Activated naive CD4-positive, alpha-beta T cell treated with anti-CD3 and anti-CD28 coated beads, Interleukin-2, amount 10 ng/mL, durations not matched to agents 7 days and 5 days (primary cell): ENCODE data around the gene DNAJC22.
A peak's percentile ranks its signal among the peaks of the same experiment; 100 is the strongest.
"Not testable (repeated sequence)": the region's sequence is repeated elsewhere in the genome, so short reads cannot be mapped to it uniquely, and the experiment has no call there.

ENCODE experiments used
- CTCF ChIA-PET: fragments of 350-600 bp; sonication (Branson Sonifier 250); formaldehyde crosslinking; loops from one replicate; lab custom pipeline; 2021; ENCODE audit warnings: antibody characterized with exemption; lab: Charles Lee
- DNase-seq: peaks from one replicate; pipeline ENCODE4 v3.0.0-alpha.2; 2020
- H3K27ac Mint-ChIP-seq: one replicate; pipeline ENCODE4 v1.8.0; 2021; ENCODE audit warnings: mild to moderate bottlenecking, moderate library complexity, mixed read lengths
- H3K27me3 Mint-ChIP-seq: one replicate; pipeline ENCODE4 v1.8.0; 2021; ENCODE audit warnings: mild to moderate bottlenecking, mixed read lengths
- H3K36me3 Mint-ChIP-seq: one replicate; pipeline ENCODE4 v1.8.0; 2021; ENCODE audit warnings: mixed read lengths
- H3K4me1 Mint-ChIP-seq: one replicate; pipeline ENCODE4 v1.8.0; 2021; ENCODE audit warnings: mixed read lengths
- H3K4me3 Mint-ChIP-seq: one replicate; pipeline ENCODE4 v1.8.0; 2021; ENCODE audit warnings: mild to moderate bottlenecking, moderate library complexity, mixed read lengths
- H3K9me3 Mint-ChIP-seq: one replicate; pipeline ENCODE4 v1.8.0; 2021; ENCODE audit warnings: mixed read lengths

DNAJC22 gene

GRCh38 chr12:49323524-49324097 is 23.1 kb upstream of the DNAJC22 start:
- Mint-ChIP-seq H3K27me3 (peaks cover 4% of the 10 kb centered on the region), H3K27ac (peak overlapping the region; percentile 94), H3K9me3 (no peaks in the 10 kb centered on the region), H3K36me3 (peaks cover 32% of the 10 kb centered on the region), H3K4me1 (peaks cover 42% of the 10 kb centered on the region), H3K4me3 (peak overlapping the region; percentile 98)
- CTCF ChIA-PET = interaction anchor here (0.9 to 2.3 kb wide), 6 partner anchors 8 to 43 kb away, joined by 3 to 18 read pairs (median 4); partner anchors contain the start of genes PRPH and SPATS2
- DNase-seq = no peak

- no peaks in the 10 kb centered on the region for H3K9me3 Mint-ChIP-seq
- no peak overlapping the region for H3K27ac Mint-ChIP-seq
- no peak for DNase-seq
- H3K36me3 Mint-ChIP-seq = peaks cover 43% of the 10 kb centered on the region
- CTCF ChIA-PET = interaction anchor here (1.1 to 1.6 kb wide), 3 partner anchors 16 to 37 kb away, joined by 3 to 5 read pairs (median 4); no protein-coding TSS in a partner anchor
- no peak overlapping the region for H3K4me3 Mint-ChIP-seq
- H3K27me3 Mint-ChIP-seq = no peaks in the 10 kb centered on the region
- peaks cover 40% of the 10 kb centered on the region for H3K4me1 Mint-ChIP-seq
Measured at GRCh38 chr12:49325606-49326005, 21.1 kb upstream of the DNAJC22 start.

- no peak overlapping the region for H3K27ac Mint-ChIP-seq
- H3K36me3 Mint-ChIP-seq = peaks cover 59% of the 10 kb centered on the region
- peaks cover 9% of the 10 kb centered on the region for H3K27me3 Mint-ChIP-seq
- no peaks in the 10 kb centered on the region for H3K9me3 Mint-ChIP-seq
- DNase-seq = no peak
- peaks cover 29% of the 10 kb centered on the region for H3K4me1 Mint-ChIP-seq
- no peak overlapping the region for H3K4me3 Mint-ChIP-seq
- CTCF ChIA-PET = no interaction called here
Measured at GRCh38 chr12:49327368-49327767, 19.3 kb upstream of the DNAJC22 start.

GRCh38 chr12:49327887-49328286 is 18.8 kb upstream of the DNAJC22 start:
- Mint-ChIP-seq H3K4me1 (peaks cover 26% of the 10 kb centered on the region), H3K9me3 (no peaks in the 10 kb centered on the region), H3K4me3 (no peak overlapping the region), H3K27ac (no peak overlapping the region), H3K27me3 (peaks cover 14% of the 10 kb centered on the region), H3K36me3 (peaks cover 59% of the 10 kb centered on the region)
- no peak for DNase-seq
- CTCF ChIA-PET = no interaction called here

- no peak overlapping the region for H3K27ac Mint-ChIP-seq
- no peak overlapping the region for H3K4me3 Mint-ChIP-seq
- H3K27me3 Mint-ChIP-seq = peaks cover 23% of the 10 kb centered on the region
- DNase-seq = no peak
- H3K36me3 Mint-ChIP-seq = peaks cover 52% of the 10 kb centered on the region
- peaks cover 21% of the 10 kb centered on the region for H3K4me1 Mint-ChIP-seq
- CTCF ChIA-PET = interaction anchor here (1.4 to 3.7 kb wide), 2 partner anchors 19 to 29 kb away, joined by 4 to 17 read pairs; no protein-coding TSS in a partner anchor
- no peaks in the 10 kb centered on the region for H3K9me3 Mint-ChIP-seq
Measured at GRCh38 chr12:49328816-49329215, 17.9 kb upstream of the DNAJC22 start.

- peaks cover 36% of the 10 kb centered on the region for H3K27me3 Mint-ChIP-seq
- CTCF ChIA-PET = interaction anchor here (1.5 to 3.7 kb wide), 3 partner anchors 13 to 45 kb away, joined by 6 to 17 read pairs (median 6); no protein-coding TSS in a partner anchor
- no peak overlapping the region for H3K27ac Mint-ChIP-seq
- peaks cover 47% of the 10 kb centered on the region for H3K36me3 Mint-ChIP-seq
- no peak overlapping the region for H3K4me3 Mint-ChIP-seq
- H3K9me3 Mint-ChIP-seq = no peaks in the 10 kb centered on the region
- H3K4me1 Mint-ChIP-seq = peaks cover 16% of the 10 kb centered on the region
- no peak for DNase-seq
Measured at GRCh38 chr12:49330032-49330619, 16.6 kb upstream of the DNAJC22 start.

GRCh38 chr12:49330631-49331379 is 15.9 kb upstream of the DNAJC22 start:
- no peak overlapping the region for H3K27ac Mint-ChIP-seq
- no peak for DNase-seq
- H3K4me1 Mint-ChIP-seq = peaks cover 15% of the 10 kb centered on the region
- CTCF ChIA-PET = interaction anchor here (0.8 to 3.7 kb wide), 13 partner anchors 8 to 431 kb away, joined by 3 to 30 read pairs (median 8); partner anchors contain the start of genes DNAJC22, KCNH3, PRPH and TROAP
- peaks cover 43% of the 10 kb centered on the region for H3K27me3 Mint-ChIP-seq
- no peaks in the 10 kb centered on the region for H3K9me3 Mint-ChIP-seq
- H3K4me3 Mint-ChIP-seq = no peak overlapping the region
- H3K36me3 Mint-ChIP-seq = peaks cover 45% of the 10 kb centered on the region

GRCh38 chr12:49331380-49332222 is 15.1 kb upstream of the DNAJC22 start:
- no peak for DNase-seq
- no peaks in the 10 kb centered on the region for H3K9me3 Mint-ChIP-seq
- CTCF ChIA-PET = interaction anchor here (0.7 to 3.7 kb wide), 14 partner anchors 9 to 430 kb away, joined by 3 to 30 read pairs (median 8); partner anchors contain the start of genes DNAJC22, KCNH3, PRPH and TROAP
- H3K4me3 Mint-ChIP-seq = no peak overlapping the region
- peaks cover 12% of the 10 kb centered on the region for H3K4me1 Mint-ChIP-seq
- peaks cover 38% of the 10 kb centered on the region for H3K36me3 Mint-ChIP-seq
- H3K27me3 Mint-ChIP-seq = peaks cover 51% of the 10 kb centered on the region
- H3K27ac Mint-ChIP-seq = no peak overlapping the region

- Mint-ChIP-seq H3K36me3 (peaks cover 31% of the 10 kb centered on the region), H3K27me3 (peaks cover 60% of the 10 kb centered on the region)
Measured at GRCh38 chr12:49332441-49332861, 14.2 kb upstream of the DNAJC22 start.

GRCh38 chr12:49332891-49333371 is 13.8 kb upstream of the DNAJC22 start:
- Mint-ChIP-seq H3K27me3 (peaks cover 64% of the 10 kb centered on the region), H3K36me3 (peaks cover 27% of the 10 kb centered on the region), H3K27ac (no peak overlapping the region), H3K4me3 (no peak overlapping the region), H3K4me1 (peaks cover 22% of the 10 kb centered on the region), H3K9me3 (no peaks in the 10 kb centered on the region)
- no peak for DNase-seq
- CTCF ChIA-PET = interaction anchor here (2.1 to 3.3 kb wide), 4 partner anchors 9 to 44 kb away, joined by 15 to 30 read pairs (median 24); partner anchors contain the start of genes DNAJC22 and PRPH

More at GRCh38 chr12:49332441-49332861, 14.2 kb upstream of the DNAJC22 start:
- Mint-ChIP-seq H3K27ac (no peak overlapping the region), H3K4me1 (peaks cover 18% of the 10 kb centered on the region), H3K9me3 (no peaks in the 10 kb centered on the region), H3K4me3 (no peak overlapping the region)
- DNase-seq = no peak
- CTCF ChIA-PET = interaction anchor here (1.2 to 3.7 kb wide), 12 partner anchors 10 to 430 kb away, joined by 3 to 30 read pairs (median 12); partner anchors contain the start of genes DNAJC22, KCNH3, PRPH and TROAP

- CTCF ChIA-PET = interaction anchor here (3.1 to 3.3 kb wide), 3 partner anchors 8 to 38 kb away, joined by 20 to 30 read pairs (median 29); partner anchors contain the start of genes DNAJC22 and PRPH
- H3K27ac Mint-ChIP-seq, H3K9me3 Mint-ChIP-seq, H3K4me3 Mint-ChIP-seq, DNase-seq: not testable (repeated sequence)
- Mint-ChIP-seq H3K27me3 (peaks cover 73% of the 10 kb centered on the region), H3K36me3 (peaks cover 27% of the 10 kb centered on the region), H3K4me1 (peaks cover 23% of the 10 kb centered on the region)
Measured at GRCh38 chr12:49333778-49334177, 12.9 kb upstream of the DNAJC22 start.

GRCh38 chr12:49334226-49334625 is 12.5 kb upstream of the DNAJC22 start:
- peaks cover 27% of the 10 kb centered on the region for H3K36me3 Mint-ChIP-seq
- DNase-seq = no peak
- H3K27ac Mint-ChIP-seq = no peak overlapping the region
- no peaks in the 10 kb centered on the region for H3K9me3 Mint-ChIP-seq
- H3K4me3 Mint-ChIP-seq = no peak overlapping the region
- peaks cover 77% of the 10 kb centered on the region for H3K27me3 Mint-ChIP-seq
- CTCF ChIA-PET = interaction anchor here (3.2 to 4.8 kb wide), 3 partner anchors 13 to 38 kb away, joined by 20 to 29 read pairs (median 27); partner anchors contain the start of genes DNAJC22 and PRPH
- H3K4me1 Mint-ChIP-seq = peaks cover 23% of the 10 kb centered on the region

GRCh38 chr12:49334681-49335080 is 12.0 kb upstream of the DNAJC22 start:
- H3K9me3 Mint-ChIP-seq = no peaks in the 10 kb centered on the region
- CTCF ChIA-PET = interaction anchor here (1.0 to 4.8 kb wide), 4 partner anchors 13 to 246 kb away, joined by 3 to 27 read pairs (median 12); partner anchors contain the start of genes DNAJC22 and PRPH
- H3K27ac Mint-ChIP-seq = peak overlapping the region; percentile 53
- H3K4me3 Mint-ChIP-seq = no peak overlapping the region
- no peak for DNase-seq
- H3K27me3 Mint-ChIP-seq = peaks cover 82% of the 10 kb centered on the region
- H3K36me3 Mint-ChIP-seq = peaks cover 22% of the 10 kb centered on the region
- peaks cover 23% of the 10 kb centered on the region for H3K4me1 Mint-ChIP-seq
